MCF 10A (cell line): Measurements from ENCODE around the gene PLEKHA7. TPM values are rescaled to one million over a fixed set of nuclear protein-coding genes. Genes with fewer than 3 reads are reported as not detected.

Experiments used
- BruUV-seq: library from RNA; stranded (reverse); fragments of 400-500 nt; replicated peaks from 2 replicates; lab custom pipeline; 2021; lab: Mats Ljungman, UMichigan
- CTCF ChIA-PET: fragments of 300-600 bp; sonication (Branson Sonifier 250); formaldehyde crosslinking; extraction: SDS; loops from one replicate; lab custom pipeline; 2021; ENCODE audit warnings: antibody characterized with exemption, inconsistent platforms; lab: Yijun Ruan, JAX
- POLR2A ChIA-PET: fragments of 300-600, 350-650 bp; sonication (Branson Sonifier 250); formaldehyde crosslinking; extraction: SDS; loops from one replicate; lab custom pipeline; 2020; ENCODE audit warnings: antibody characterized with exemption, inconsistent platforms; lab: Yijun Ruan, JAX
- DNase-seq: peaks from one replicate; pipeline ENCODE4 v3.0.0-alpha.2; 2018; ENCODE audit not compliant: unreplicated experiment
- H3K27ac Mint-ChIP-seq: one replicate; pipeline ENCODE4 v1.8.0; 2022; ENCODE audit warnings: mild to moderate bottlenecking, low read depth, mixed read lengths; ENCODE audit not compliant: unreplicated experiment
- H3K27me3 Mint-ChIP-seq: one replicate; pipeline ENCODE4 v1.8.0; 2022; ENCODE audit warnings: mixed read lengths; ENCODE audit not compliant: insufficient read depth, unreplicated experiment
- H3K36me3 Mint-ChIP-seq: one replicate; pipeline ENCODE4 v1.8.0; 2022; ENCODE audit warnings: mild to moderate bottlenecking, moderate library complexity, mixed read lengths; ENCODE audit not compliant: insufficient read depth, unreplicated experiment
- H3K4me1 Mint-ChIP-seq: one replicate; pipeline ENCODE4 v1.8.0; 2022; ENCODE audit warnings: mixed read lengths; ENCODE audit not compliant: insufficient read depth, unreplicated experiment
- H3K4me3 Mint-ChIP-seq: one replicate; pipeline ENCODE4 v1.8.0; 2022; ENCODE audit warnings: mild to moderate bottlenecking, moderate library complexity, mixed read lengths; ENCODE audit not compliant: unreplicated experiment
- H3K9me3 Mint-ChIP-seq: one replicate; pipeline ENCODE4 v1.8.0; 2022; ENCODE audit warnings: mixed read lengths; ENCODE audit not compliant: unreplicated experiment
- intact Hi-C: fragments of 100-400 bp; cut with micrococcal nuclease; formaldehyde crosslinking; loops from 2 replicates; pipeline ENCODE4 v1.14.1; 2022
- total RNA-seq: library from RNA; stranded (reverse); gene quantifications from 2 replicates; pipeline ENCODE4 v1.2.3, GENCODE V29; 2022
- TF ChIP-seq, protein P1 (sequence below): fragments of 200-600 bp; IDR thresholded peaks from one replicate; pipeline ENCODE4 v1.8.0; 2022; ENCODE audit warnings: antibody characterized with exemption, mild to moderate bottlenecking; ENCODE audit not compliant: unreplicated experiment

PLEKHA7 gene
- total RNA-seq, 1 experiment from 2014 or later, result 2.8 TPM

- no peaks in the 10 kb centered on the region for H3K27me3 Mint-ChIP-seq
- no peak overlapping the region for H3K4me3 Mint-ChIP-seq
- DNase-seq, result no peak
- intact Hi-C loops, result no loop called here
- no peaks in the 10 kb centered on the region for H3K9me3 Mint-ChIP-seq
- H3K36me3 Mint-ChIP-seq, result no peaks in the 10 kb centered on the region
- H3K4me1 Mint-ChIP-seq, result peaks cover 6% of the 10 kb centered on the region
- CTCF ChIA-PET, result no interaction called here
- H3K27ac Mint-ChIP-seq, result no peak overlapping the region
- POLR2A ChIA-PET, result interaction anchor here (0.7 kb wide), 1 partner anchor 647 kb away, joined by 4 read pairs; no protein-coding TSS in a partner anchor
- BruUV-seq, result no TSS peak
- TF ChIP-seq, protein P1, sequence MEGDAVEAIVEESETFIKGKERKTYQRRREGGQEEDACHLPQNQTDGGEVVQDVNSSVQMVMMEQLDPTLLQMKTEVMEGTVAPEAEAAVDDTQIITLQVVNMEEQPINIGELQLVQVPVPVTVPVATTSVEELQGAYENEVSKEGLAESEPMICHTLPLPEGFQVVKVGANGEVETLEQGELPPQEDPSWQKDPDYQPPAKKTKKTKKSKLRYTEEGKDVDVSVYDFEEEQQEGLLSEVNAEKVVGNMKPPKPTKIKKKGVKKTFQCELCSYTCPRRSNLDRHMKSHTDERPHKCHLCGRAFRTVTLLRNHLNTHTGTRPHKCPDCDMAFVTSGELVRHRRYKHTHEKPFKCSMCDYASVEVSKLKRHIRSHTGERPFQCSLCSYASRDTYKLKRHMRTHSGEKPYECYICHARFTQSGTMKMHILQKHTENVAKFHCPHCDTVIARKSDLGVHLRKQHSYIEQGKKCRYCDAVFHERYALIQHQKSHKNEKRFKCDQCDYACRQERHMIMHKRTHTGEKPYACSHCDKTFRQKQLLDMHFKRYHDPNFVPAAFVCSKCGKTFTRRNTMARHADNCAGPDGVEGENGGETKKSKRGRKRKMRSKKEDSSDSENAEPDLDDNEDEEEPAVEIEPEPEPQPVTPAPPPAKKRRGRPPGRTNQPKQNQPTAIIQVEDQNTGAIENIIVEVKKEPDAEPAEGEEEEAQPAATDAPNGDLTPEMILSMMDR, result no peak
These were observed 10.7 kb upstream of the PLEKHA7 start for GRCh38 chr11:17024924-17025323.

GRCh38 chr11:17021511-17021910, 7.3 kb upstream of the PLEKHA7 start:
- no TSS peak for BruUV-seq
- H3K36me3 Mint-ChIP-seq, result no peaks in the 10 kb centered on the region
- H3K9me3 Mint-ChIP-seq, result no peaks in the 10 kb centered on the region
- no peak overlapping the region for H3K27ac Mint-ChIP-seq
- intact Hi-C loops, result no loop called here
- H3K4me1 Mint-ChIP-seq, result peaks cover 6% of the 10 kb centered on the region
- H3K27me3 Mint-ChIP-seq, result no peaks in the 10 kb centered on the region
- DNase-seq, result no peak
- TF ChIP-seq, protein P1, result no peak
- H3K4me3 Mint-ChIP-seq, result no peak overlapping the region
- POLR2A ChIA-PET, result no interaction called here
- CTCF ChIA-PET, result interaction anchor here (0.7 kb wide), 1 partner anchor 65 kb away, joined by 3 read pairs; no protein-coding TSS in a partner anchor

DNA sequence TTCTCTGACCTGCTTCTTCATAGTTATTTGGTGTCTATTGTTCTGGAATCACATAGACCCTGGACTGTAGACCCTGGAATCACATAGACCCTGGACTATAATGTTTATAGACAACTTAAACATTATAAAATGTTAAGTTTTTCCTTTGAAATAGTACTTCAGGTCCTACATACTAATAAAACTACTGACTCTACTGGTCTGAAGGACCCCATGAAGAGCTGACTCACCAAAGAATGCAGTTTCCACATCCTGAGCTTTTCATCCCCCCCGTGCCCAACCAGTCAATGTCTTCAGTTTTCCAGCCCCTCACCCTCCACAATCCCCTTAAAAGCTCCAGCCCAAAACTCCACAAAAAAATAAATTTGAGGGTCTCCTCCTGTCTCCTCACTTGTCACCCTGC, 6.6 kb upstream of the PLEKHA7 start:
- POLR2A ChIA-PET, result no interaction called here

DNA sequence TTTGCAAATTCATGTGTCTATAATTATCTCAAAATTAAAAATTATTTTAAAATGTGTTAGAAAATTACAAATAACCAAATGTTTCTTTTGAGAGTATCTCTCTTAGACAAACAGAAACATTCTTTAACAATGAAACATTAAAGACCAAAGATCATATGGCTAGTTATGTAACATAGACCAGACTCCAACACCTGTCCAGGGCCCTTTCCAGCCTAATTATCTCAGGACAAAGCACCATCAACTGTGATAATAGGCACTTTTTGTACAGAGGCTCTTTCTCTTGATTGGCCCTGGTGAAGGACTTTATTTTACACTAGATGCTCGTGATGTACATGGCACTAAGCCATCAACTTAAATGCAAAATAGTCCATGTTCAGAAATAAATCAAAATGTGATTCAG, 5.0 kb upstream of the PLEKHA7 start:
- Mint-ChIP-seq H3K4me1 (peaks cover 6% of the 10 kb centered on the region), H3K27ac (no peak overlapping the region), H3K9me3 (no peaks in the 10 kb centered on the region), H3K4me3 (no peak overlapping the region), H3K27me3 (no peaks in the 10 kb centered on the region), H3K36me3 (no peaks in the 10 kb centered on the region)
- BruUV-seq, result no TSS peak
- TF ChIP-seq, protein P1, result no peak
- ChIA-PET CTCF (interaction anchor here (0.6 kb wide), 1 partner anchor 84 kb away, joined by 3 read pairs; no protein-coding TSS in a partner anchor), POLR2A (no interaction called here)
- no peak for DNase-seq
- intact Hi-C loops, result loop anchor here (10.0 kb wide), 1 partner anchor 74 kb away; no protein-coding TSS in a partner anchor

More for the DNA sequence above, 6.6 kb upstream of the PLEKHA7 start:
- TF ChIP-seq, protein P1, result no peak
- Mint-ChIP-seq H3K27me3 (no peaks in the 10 kb centered on the region), H3K4me3 (no peak overlapping the region), H3K9me3 (no peaks in the 10 kb centered on the region), H3K36me3 (no peaks in the 10 kb centered on the region), H3K27ac (no peak overlapping the region), H3K4me1 (peaks cover 6% of the 10 kb centered on the region)
- CTCF ChIA-PET, result interaction anchor here (0.5 to 1.1 kb wide), 4 partner anchors 10 to 71 kb away, joined by 3 to 5 read pairs (median 4); no protein-coding TSS in a partner anchor
- DNase-seq, result no peak
- no TSS peak for BruUV-seq
- intact Hi-C loops, result no loop called here
